NCI-H187 treated with DMSO at 0.1 percent for 48 hours (cell line): ENCODE data around the gene SYNPR.
A peak's percentile ranks its signal among the peaks of the same experiment; 100 is the strongest.
"Not testable (repeated sequence)": the region's sequence is repeated elsewhere in the genome, so short reads cannot be mapped to it uniquely, and the experiment has no call there.

Source experiments
- DNase-seq: peaks from one replicate; lab custom pipeline; 2025; lab: John Stamatoyannopoulos, UW

Gene SYNPR

GRCh38 chr3:63278171-63279004, at the start of gene SYNPR:
TSS of gene SYNPR (plus strand) at chr3:63278308.
- no peak for DNase-seq

GRCh38 chr3:63228677-63229076, 49.4 kb upstream of the SYNPR start:
- peak; percentile 7 for DNase-seq

- DNase-seq: no peak
Observed at GRCh38 chr3:63230146-63230545, 48.0 kb upstream of the SYNPR start.

GRCh38 chr3:63231643-63232042, 46.5 kb upstream of the SYNPR start:
- DNase-seq: no peak

GRCh38 chr3:63232764-63233396, 45.2 kb upstream of the SYNPR start:
- no peak for DNase-seq

GRCh38 chr3:63240381-63240902, 37.7 kb upstream of the SYNPR start:
- no peak for DNase-seq

- DNase-seq: no peak
Observed at GRCh38 chr3:63242124-63242523, 36.0 kb upstream of the SYNPR start.

GRCh38 chr3:63244486-63244885, 33.6 kb upstream of the SYNPR start:
- DNase-seq: no peak

- no peak for DNase-seq
Observed at GRCh38 chr3:63245726-63246241, 32.3 kb upstream of the SYNPR start.

- DNase-seq: no peak
Observed at GRCh38 chr3:63248015-63248414, 30.1 kb upstream of the SYNPR start.

- DNase-seq: no peak
Observed at GRCh38 chr3:63251499-63251898, 26.6 kb upstream of the SYNPR start.

- DNase-seq: not testable (repeated sequence)
Observed at GRCh38 chr3:63255819-63256218, 22.3 kb upstream of the SYNPR start.

- no peak for DNase-seq
Observed at GRCh38 chr3:63264716-63265115, 13.4 kb upstream of the SYNPR start.

- DNase-seq: no peak
Observed at GRCh38 chr3:63274359-63274758, 3.7 kb upstream of the SYNPR start.

GRCh38 chr3:63279005-63279841, 1.1 kb downstream of the SYNPR start:
- no peak for DNase-seq

GRCh38 chr3:63287610-63288009, 9.5 kb downstream of the SYNPR start:
- DNase-seq: no peak

- DNase-seq: no peak
Observed at GRCh38 chr3:63290686-63291085, 12.6 kb downstream of the SYNPR start.

GRCh38 chr3:63294332-63294731, 16.2 kb downstream of the SYNPR start:
- DNase-seq: no peak

GRCh38 chr3:63295356-63295755, 17.2 kb downstream of the SYNPR start:
- DNase-seq: no peak

GRCh38 chr3:63295806-63296205, 17.7 kb downstream of the SYNPR start:
- DNase-seq: no peak

GRCh38 chr3:63296249-63296648, 18.1 kb downstream of the SYNPR start:
- DNase-seq: no peak

GRCh38 chr3:63303238-63303637, 25.1 kb downstream of the SYNPR start:
- no peak for DNase-seq
